KMS-11 (cell line): ENCODE measurements around the gene PAX8.

Source experiments
- H2AFZ ChIP-seq: fragments of 200-600 bp; sonication (generic); 2 replicates; pipeline ENCODE4 v1.6.1; 2016; ENCODE audit warnings: antibody characterized with exemption, mixed run types, low read depth
- H3K27ac ChIP-seq: fragments of 200-600 bp; sonication (generic); 2 replicates; pipeline ENCODE4 v1.6.1; 2016; ENCODE audit warnings: mild to moderate bottlenecking, mixed run types
- H3K27me3 ChIP-seq: fragments of 200-600 bp; sonication (generic); 2 replicates; pipeline ENCODE4 v1.6.1; 2017; ENCODE audit warnings: mild to moderate bottlenecking, low read depth, mixed run types, moderate library complexity; ENCODE audit not compliant: insufficient read depth
- H3K36me3 ChIP-seq: fragments of 200-600 bp; sonication (generic); 2 replicates; pipeline ENCODE4 v1.6.1; 2017; ENCODE audit warnings: mild to moderate bottlenecking, mixed run types; ENCODE audit not compliant: insufficient read depth
- H3K4me1 ChIP-seq: fragments of 200-600 bp; sonication (generic); 2 replicates; pipeline ENCODE4 v1.6.1; 2016; ENCODE audit warnings: mild to moderate bottlenecking, low read depth, mixed run types; ENCODE audit not compliant: poor library complexity, severe bottlenecking
- H3K4me2 ChIP-seq: fragments of 200-600 bp; sonication (generic); 2 replicates; pipeline ENCODE4 v1.7.0; 2016; ENCODE audit warnings: mild to moderate bottlenecking, mixed run types
- H3K4me3 ChIP-seq: fragments of 200-600 bp; sonication (generic); IDR thresholded peaks from 2 replicates; pipeline ENCODE4 v1.6.1; 2017; ENCODE audit warnings: low read depth, low read length, mixed read lengths; ENCODE audit not compliant: insufficient read depth
- H3K79me2 ChIP-seq: fragments of 200-600 bp; sonication (generic); 2 replicates; pipeline ENCODE4 v1.6.1; 2016; ENCODE audit warnings: low read depth, mixed run types; ENCODE audit not compliant: insufficient read depth
- H3K9ac ChIP-seq: fragments of 200-600 bp; sonication (generic); 2 replicates; pipeline ENCODE4 v1.6.1; 2016; ENCODE audit warnings: mild to moderate bottlenecking, mixed run types
- H4K20me1 ChIP-seq: fragments of 200-600 bp; sonication (generic); 2 replicates; pipeline ENCODE4 v1.6.1; 2016; ENCODE audit warnings: mild to moderate bottlenecking, mixed run types; ENCODE audit not compliant: insufficient read depth
- TF ChIP-seq, protein P1 (sequence below): fragments of 200-600 bp; sonication (generic); conservative IDR thresholded peaks from 2 replicates; pipeline ENCODE4 v1.6.1; 2017; ENCODE audit warnings: low read depth, mild to moderate bottlenecking, antibody characterized with exemption, low read length, moderate library complexity, mixed read lengths

Gene PAX8

DNA sequence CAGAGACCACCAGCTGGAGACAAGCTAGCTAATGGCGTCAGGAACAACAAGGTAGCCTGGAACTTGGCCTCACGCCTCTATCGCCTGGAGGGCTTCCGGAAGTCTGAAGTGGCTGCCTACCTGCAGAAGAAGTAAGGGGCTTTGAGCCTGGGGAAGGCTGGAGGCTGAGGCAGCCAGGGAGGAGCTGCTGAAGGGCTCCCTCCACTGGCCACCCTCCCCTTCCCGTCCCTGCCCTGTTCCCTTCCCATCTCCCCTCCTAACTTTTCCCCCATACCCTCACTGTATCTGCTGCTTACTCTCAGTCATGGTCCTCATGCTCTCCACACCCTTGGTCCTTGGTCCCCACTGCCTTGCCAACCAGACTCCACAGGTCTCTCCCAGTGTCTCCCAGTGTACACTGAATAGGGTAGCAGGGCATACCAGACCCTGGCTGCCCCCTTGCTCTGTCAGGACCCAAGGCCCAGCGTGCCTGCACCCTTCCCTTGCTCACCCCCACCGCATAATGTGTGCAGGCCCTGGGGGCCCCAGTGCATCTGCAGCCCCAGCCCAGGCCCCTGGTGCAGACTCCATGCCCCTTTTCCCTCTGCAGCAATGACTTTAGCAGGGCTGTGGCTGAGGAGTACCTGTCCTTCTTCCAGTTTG is 86.1 kb downstream of the PAX8 start:
- TF ChIP-seq, protein P1, sequence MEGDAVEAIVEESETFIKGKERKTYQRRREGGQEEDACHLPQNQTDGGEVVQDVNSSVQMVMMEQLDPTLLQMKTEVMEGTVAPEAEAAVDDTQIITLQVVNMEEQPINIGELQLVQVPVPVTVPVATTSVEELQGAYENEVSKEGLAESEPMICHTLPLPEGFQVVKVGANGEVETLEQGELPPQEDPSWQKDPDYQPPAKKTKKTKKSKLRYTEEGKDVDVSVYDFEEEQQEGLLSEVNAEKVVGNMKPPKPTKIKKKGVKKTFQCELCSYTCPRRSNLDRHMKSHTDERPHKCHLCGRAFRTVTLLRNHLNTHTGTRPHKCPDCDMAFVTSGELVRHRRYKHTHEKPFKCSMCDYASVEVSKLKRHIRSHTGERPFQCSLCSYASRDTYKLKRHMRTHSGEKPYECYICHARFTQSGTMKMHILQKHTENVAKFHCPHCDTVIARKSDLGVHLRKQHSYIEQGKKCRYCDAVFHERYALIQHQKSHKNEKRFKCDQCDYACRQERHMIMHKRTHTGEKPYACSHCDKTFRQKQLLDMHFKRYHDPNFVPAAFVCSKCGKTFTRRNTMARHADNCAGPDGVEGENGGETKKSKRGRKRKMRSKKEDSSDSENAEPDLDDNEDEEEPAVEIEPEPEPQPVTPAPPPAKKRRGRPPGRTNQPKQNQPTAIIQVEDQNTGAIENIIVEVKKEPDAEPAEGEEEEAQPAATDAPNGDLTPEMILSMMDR: no peak
- Histone ChIP-seq H3K9ac (no peak overlapping the region), H3K27ac (no peak overlapping the region), H3K36me3 (no peaks in the 10 kb centered on the region), H3K27me3 (no peaks in the 10 kb centered on the region), H4K20me1 (no peaks in the 10 kb centered on the region), H3K4me1 (no peaks in the 10 kb centered on the region), H3K79me2 (no peaks in the 10 kb centered on the region), H3K4me2 (no peak overlapping the region), H2AFZ (no peak overlapping the region), H3K4me3 (no peak overlapping the region)

GRCh38 chr2:113190871-113191270 is 87.8 kb downstream of the PAX8 start:
- no peaks in the 10 kb centered on the region for H4K20me1 ChIP-seq
- no peaks in the 10 kb centered on the region for H3K79me2 ChIP-seq
- H3K36me3 ChIP-seq: no peaks in the 10 kb centered on the region
- H2AFZ ChIP-seq: no peak overlapping the region
- H3K27ac ChIP-seq: no peak overlapping the region
- no peak overlapping the region for H3K4me3 ChIP-seq
- H3K4me2 ChIP-seq: no peak overlapping the region
- H3K4me1 ChIP-seq: no peaks in the 10 kb centered on the region
- H3K9ac ChIP-seq: no peak overlapping the region
- TF ChIP-seq, protein P1: no peak
- H3K27me3 ChIP-seq: no peaks in the 10 kb centered on the region

GRCh38 chr2:113187771-113188170 is 91.0 kb downstream of the PAX8 start:
- TF ChIP-seq, protein P1: no peak
- Histone ChIP-seq H3K9ac (no peak overlapping the region), H3K36me3 (no peaks in the 10 kb centered on the region)

DNA sequence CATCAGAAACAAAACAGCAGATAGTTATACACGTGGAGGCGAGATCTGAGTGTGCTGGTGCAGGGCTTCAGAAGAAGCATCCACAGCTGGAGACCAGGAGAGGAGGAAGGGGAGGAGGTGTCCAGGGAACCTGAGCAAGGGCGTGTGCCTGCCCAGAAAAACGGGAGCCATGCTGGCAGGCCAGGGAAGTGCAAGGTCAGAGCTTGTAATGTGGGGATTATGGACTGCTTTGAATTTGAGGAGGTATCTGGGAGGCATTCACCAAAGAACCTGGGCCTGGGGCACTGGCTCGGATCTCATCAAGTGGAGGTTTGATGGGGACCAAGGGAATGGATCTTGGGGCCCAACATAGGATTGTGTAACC is 92.3 kb downstream of the PAX8 start:
- no peaks in the 10 kb centered on the region for H3K4me1 ChIP-seq
- no peaks in the 10 kb centered on the region for H3K27me3 ChIP-seq
- no peak overlapping the region for H2AFZ ChIP-seq
- H3K4me2 ChIP-seq: no peak overlapping the region
- TF ChIP-seq, protein P1: no peak
- no peaks in the 10 kb centered on the region for H4K20me1 ChIP-seq
- no peak overlapping the region for H3K4me3 ChIP-seq
- H3K27ac ChIP-seq: no peak overlapping the region
- no peak overlapping the region for H3K9ac ChIP-seq
- H3K79me2 ChIP-seq: no peaks in the 10 kb centered on the region
- H3K36me3 ChIP-seq: no peaks in the 10 kb centered on the region

More at GRCh38 chr2:113187771-113188170, 91.0 kb downstream of the PAX8 start:
- H3K27me3 ChIP-seq: no peaks in the 10 kb centered on the region
- no peak overlapping the region for H3K4me3 ChIP-seq
- no peak overlapping the region for H2AFZ ChIP-seq
- no peaks in the 10 kb centered on the region for H3K79me2 ChIP-seq
- no peaks in the 10 kb centered on the region for H3K4me1 ChIP-seq
- H3K4me2 ChIP-seq: no peak overlapping the region
- H3K27ac ChIP-seq: no peak overlapping the region
- H4K20me1 ChIP-seq: no peaks in the 10 kb centered on the region
